ENCODE measurements around the gene C1GALT1. TPM values are rescaled to one million over a fixed set of nuclear protein-coding genes. Genes with fewer than 3 reads are reported as not detected.

C1GALT1 gene
- total and polyA plus RNA-seq, 7 donors: 3.9 to 23.3 (median 13.1) TPM

- WGBS, 3 donors: 60 to 64% (median 60%) methylated on average over 4 of the region's 4 CpGs
- intact Hi-C loops (cut with DNase I): no loop called here
- no peak for TF ChIP-seq CTCF (IDR thresholded peaks at IDR 0.05)
- Histone ChIP-seq H3K4me3 (no peak overlapping the region), H3K27ac (no peak overlapping the region), H3K36me3 (ENCODE audit: insufficient read depth in 1 of 2, low read depth in 1 of 2) (no peaks in the 10 kb centered on the region), H3K4me1 (no peaks in the 10 kb centered on the region), H3K9me3 (no peaks in the 10 kb centered on the region), H3K27me3 (ENCODE audit: insufficient read depth in 3 of 3, low read length in 2 of 3) (no peaks in the 10 kb centered on the region)
- no peak for ATAC-seq
- no peak for DNase-seq
Observed at GRCh38 chr7:7156663-7157062, 25.7 kb upstream of the C1GALT1 start.

- 68 to 80% (median 69%) methylated on average over 2 of the region's 2 CpGs for WGBS, 3 donors
- intact Hi-C loops (cut with DNase I): no loop called here
- no peak for ATAC-seq
Observed at GRCh38 chr7:7157177-7157886, 25.0 kb upstream of the C1GALT1 start.

GRCh38 chr7:7157887-7158271 lies 24.5 kb upstream of the C1GALT1 start:
- no peaks in the 10 kb centered on the region for H3K27me3 ChIP-seq (ENCODE audit: insufficient read depth in 3 of 3, low read length in 2 of 3)
- H3K27ac ChIP-seq: no peak overlapping the region
- H3K9me3 ChIP-seq: no peaks in the 10 kb centered on the region
- H3K36me3 ChIP-seq (ENCODE audit: insufficient read depth in 1 of 2, low read depth in 1 of 2): no peaks in the 10 kb centered on the region
- intact Hi-C loops (cut with DNase I): no loop called here
- H3K4me1 ChIP-seq: no peaks in the 10 kb centered on the region
- no peak for TF ChIP-seq CTCF (IDR thresholded peaks at IDR 0.05)
- DNase-seq (no peak), ATAC-seq (no peak)
- no peak overlapping the region for H3K4me3 ChIP-seq

More at GRCh38 chr7:7157177-7157886, 25.0 kb upstream of the C1GALT1 start:
- Histone ChIP-seq H3K27ac (no peak overlapping the region), H3K4me1 (no peaks in the 10 kb centered on the region), H3K4me3 (no peak overlapping the region), H3K9me3 (no peaks in the 10 kb centered on the region), H3K36me3 (ENCODE audit: insufficient read depth in 1 of 2, low read depth in 1 of 2) (no peaks in the 10 kb centered on the region), H3K27me3 (ENCODE audit: insufficient read depth in 3 of 3, low read length in 2 of 3) (no peaks in the 10 kb centered on the region)
- no peak for TF ChIP-seq CTCF (IDR thresholded peaks at IDR 0.05)
- no peak for DNase-seq

GRCh38 chr7:7159063-7159658 lies 23.2 kb upstream of the C1GALT1 start:
- Histone ChIP-seq H3K27me3 (ENCODE audit: insufficient read depth in 3 of 3, low read length in 2 of 3) (no peaks in the 10 kb centered on the region), H3K4me3 (no peak overlapping the region), H3K9me3 (no peaks in the 10 kb centered on the region), H3K4me1 (no peaks in the 10 kb centered on the region), H3K27ac (no peak overlapping the region), H3K36me3 (ENCODE audit: insufficient read depth in 1 of 2, low read depth in 1 of 2) (no peaks in the 10 kb centered on the region)
- intact Hi-C loops (cut with DNase I): no loop called here
- 59 to 72% (median 68%) methylated on average over 6 of the region's 6 CpGs for WGBS, 3 donors
- TF ChIP-seq CTCF (IDR thresholded peaks at IDR 0.05): no peak
- no peak for ATAC-seq
- DNase-seq: no peak
